Hepatocyte (in vitro differentiated cells): ENCODE data around the gene DBP. TPM values are rescaled to one million over a fixed set of nuclear protein-coding genes. Genes with fewer than 3 reads are reported as not detected.

Experiments used
- DNase-seq: peaks from one replicate; pipeline ENCODE4 v3.0.0-alpha.2; 2016; ENCODE audit warnings: low spot score
- H2AFZ ChIP-seq: fragments of 200-600 bp; sonication (generic); 2 replicates; pipeline ENCODE4 v1.6.0; 2016; ENCODE audit warnings: antibody characterized with exemption, mild to moderate bottlenecking
- H3K27ac ChIP-seq: fragments of 200-600 bp; sonication (generic); 2 replicates; pipeline ENCODE4 v1.5.1; 2016; ENCODE audit warnings: mild to moderate bottlenecking
- H3K27me3 ChIP-seq: fragments of 200-600 bp; sonication (generic); 2 replicates; pipeline ENCODE4 v1.6.1; 2016
- H3K36me3 ChIP-seq: fragments of 200-600 bp; sonication (generic); replicated peaks from 2 replicates; pipeline ENCODE4 v1.5.1; 2016; ENCODE audit warnings: low read depth; ENCODE audit not compliant: insufficient read depth
- H3K4me1 ChIP-seq: fragments of 200-600 bp; sonication (generic); 2 replicates; pipeline ENCODE4 v1.5.1; 2016; ENCODE audit warnings: mild to moderate bottlenecking, moderate library complexity; ENCODE audit not compliant: insufficient read depth
- H3K4me2 ChIP-seq: fragments of 200-600 bp; sonication (generic); 2 replicates; pipeline ENCODE4 v1.6.0; 2016
- H3K4me3 ChIP-seq: fragments of 200-600 bp; sonication (generic); 2 replicates; pipeline ENCODE4 v1.5.1; 2016; ENCODE audit warnings: mild to moderate bottlenecking
- H3K79me2 ChIP-seq: fragments of 200-600 bp; sonication (generic); 2 replicates; pipeline ENCODE4 v1.6.0; 2017; ENCODE audit warnings: mild to moderate bottlenecking
- H3K9me2 ChIP-seq: fragments of 200-600 bp; sonication (generic); replicated peaks from 2 replicates; pipeline ENCODE4 v1.6.0; 2017; ENCODE audit warnings: mild to moderate bottlenecking; ENCODE audit not compliant: insufficient read depth
- H3K9me3 ChIP-seq: fragments of 200-600 bp; sonication (generic); 2 replicates; pipeline ENCODE4 v1.5.1; 2016; ENCODE audit warnings: low read depth, mild to moderate bottlenecking
- H4K20me1 ChIP-seq: fragments of 200-600 bp; sonication (generic); 2 replicates; pipeline ENCODE4 v1.6.0; 2016; ENCODE audit warnings: mild to moderate bottlenecking; ENCODE audit not compliant: insufficient read depth, poor library complexity, severe bottlenecking
- CTCF ChIP-seq: fragments of 200-600 bp; sonication (generic); IDR thresholded peaks from 2 replicates; pipeline ENCODE4 v1.5.1; 2016; ENCODE audit warnings: antibody characterized with exemption, mild to moderate bottlenecking; ENCODE audit not compliant: poor library complexity
- EZH2 ChIP-seq: fragments of 200-600 bp; sonication (generic); IDR thresholded peaks from 2 replicates; pipeline ENCODE4 v1.6.1; 2016; ENCODE audit warnings: antibody characterized with exemption, mild to moderate bottlenecking, borderline replicate concordance
- EZH2phosphoT487 ChIP-seq: fragments of 200-600 bp; sonication (generic); IDR thresholded peaks from one replicate; pipeline ENCODE4 v1.6.1; 2018; ENCODE audit warnings: antibody characterized with exemption, mild to moderate bottlenecking, low read depth, moderate library complexity; ENCODE audit not compliant: unreplicated experiment, severe bottlenecking
- WGBS: methylation state at CpG from one replicate; pipeline ENCODE4 v1.1.6; 2016; ENCODE audit warnings: low lambda C conversion rate; ENCODE audit errors: missing lambda C conversion rate; 5-methylcytosine and 5-hydroxymethylcytosine counted together
- polyA plus RNA-seq: library from polyadenylated mRNA; unstranded; fragments of >200 nt; fragmentation: Nextera tagmentation; extraction: Ambion mirVana; gene quantifications from 2 replicates; pipeline ENCODE4 v1.2.1, GENCODE V29; 2016
- total RNA-seq: library from RNA; depleted of rRNA; stranded (reverse); fragments of >200 nt; gene quantifications from 2 replicates; pipeline ENCODE4 v1.2.3, GENCODE V29; 2014

Gene DBP
- total and polyA plus RNA-seq, 2 experiments from 2014 or later: 5.4 to 11.8 TPM

GRCh38 chr19:48609571-48610108 lies 27.5 kb downstream of the DBP start:
- Histone ChIP-seq H3K9me3 (no peaks in the 10 kb centered on the region), H3K36me3 (no peaks in the 10 kb centered on the region), H3K27me3 (no peaks in the 10 kb centered on the region), H4K20me1 (no peaks in the 10 kb centered on the region), H2AFZ (no peak overlapping the region), H3K4me1 (peaks cover 5% of the 10 kb centered on the region), H3K79me2 (peaks cover 7% of the 10 kb centered on the region), H3K4me3 (no peak overlapping the region), H3K9me2 (no peaks in the 10 kb centered on the region), H3K27ac (no peak overlapping the region), H3K4me2 (no peak overlapping the region)
- no peak for DNase-seq
- 97% methylated on average over 20 of the region's 20 CpGs for WGBS
- TF ChIP-seq EZH2phosphoT487 (no peak), EZH2 (no peak), CTCF (no peak)

- WGBS: 50% methylated on average over 9 of the region's 9 CpGs
- no peak for DNase-seq
- H2AFZ ChIP-seq: no peak overlapping the region
Measured at GRCh38 chr19:48608798-48609263, 28.3 kb downstream of the DBP start.

GRCh38 chr19:48607359-48607755 lies 29.8 kb downstream of the DBP start:
- H3K27ac ChIP-seq: no peak overlapping the region
- no peaks in the 10 kb centered on the region for H3K79me2 ChIP-seq
- no peaks in the 10 kb centered on the region for H3K9me3 ChIP-seq
- H3K4me2 ChIP-seq: no peak overlapping the region
- DNase-seq: no peak
- H3K4me3 ChIP-seq: no peak overlapping the region
- no peaks in the 10 kb centered on the region for H3K9me2 ChIP-seq
- H3K36me3 ChIP-seq: no peaks in the 10 kb centered on the region
- no peak overlapping the region for H2AFZ ChIP-seq
- no peaks in the 10 kb centered on the region for H4K20me1 ChIP-seq
- H3K27me3 ChIP-seq: no peaks in the 10 kb centered on the region
- H3K4me1 ChIP-seq: peaks cover 4% of the 10 kb centered on the region
- no peak for TF ChIP-seq CTCF
- no peak for TF ChIP-seq EZH2
- TF ChIP-seq EZH2phosphoT487: no peak
- WGBS: 93% methylated on average over 7 of the region's 7 CpGs

More at GRCh38 chr19:48608798-48609263, 28.3 kb downstream of the DBP start:
- Histone ChIP-seq H3K4me3 (no peak overlapping the region), H3K4me2 (no peak overlapping the region), H3K4me1 (peaks cover 4% of the 10 kb centered on the region), H3K27ac (no peak overlapping the region), H3K36me3 (no peaks in the 10 kb centered on the region), H3K79me2 (peaks cover 5% of the 10 kb centered on the region), H3K9me3 (no peaks in the 10 kb centered on the region), H3K9me2 (no peaks in the 10 kb centered on the region), H4K20me1 (no peaks in the 10 kb centered on the region), H3K27me3 (no peaks in the 10 kb centered on the region)
- peak; percentile 38 for TF ChIP-seq CTCF
- TF ChIP-seq EZH2phosphoT487: no peak
